Muscle of leg (tissue), 11 donors: ENCODE data around the gene SIRPA. TPM values are rescaled to one million over a fixed set of nuclear protein-coding genes. Genes with fewer than 3 reads are reported as not detected.

Source experiments
- DNase-seq: peaks from one replicate; pipeline ENCODE4 v3.0.0; 2013
- H3K27ac ChIP-seq: one replicate; pipeline ENCODE4 v1.5.1; 2013; ENCODE audit warnings: mild to moderate bottlenecking, low read length, control low read depth
- H3K27me3 ChIP-seq: one replicate; pipeline ENCODE4 v1.6.1; 2013; ENCODE audit warnings: low read length; ENCODE audit not compliant: control insufficient read depth, insufficient read depth
- H3K36me3 ChIP-seq: one replicate; pipeline ENCODE4 v1.6.1; 2013; ENCODE audit warnings: low read length; ENCODE audit not compliant: control insufficient read depth, insufficient read depth
- H3K4me1 ChIP-seq: one replicate; pipeline ENCODE4 v1.6.1; 2013; ENCODE audit warnings: low read length; ENCODE audit not compliant: control insufficient read depth, insufficient read depth
- H3K4me3 ChIP-seq: one replicate; pipeline ENCODE4 v1.5.1; 2013; ENCODE audit warnings: low read length, control low read depth
- H3K9me3 ChIP-seq: replicated peaks from 2 replicates; pipeline ENCODE4 v1.6.1; 2013; ENCODE audit warnings: low read depth, low read length; ENCODE audit not compliant: control insufficient read depth
- WGBS: methylation state at CpG from one replicate; pipeline ENCODE4 v1.1.5; 2013; ENCODE audit warnings: missing lambda C conversion rate; ENCODE audit not compliant: insufficient coverage; 5-methylcytosine and 5-hydroxymethylcytosine counted together
- polyA plus RNA-seq, 8 donors: library from polyadenylated mRNA; unstranded; fragments of 120-200 nt; gene quantifications; one replicate each; pipeline versions ENCODE4 v1.2.1 to v1.2.3, GENCODE V29; 2013; ENCODE audit warnings: inconsistent platforms in 1 of 8, low replicate concordance in 1 of 8; ENCODE audit not compliant: insufficient read length in 8 of 8, insufficient read depth in 1 of 8
- total RNA-seq: library from RNA; stranded (reverse); fragments of 120-200 nt; gene quantifications from one replicate; pipeline ENCODE4 v1.2.4, GENCODE V29; 2013

SIRPA gene
- total and polyA plus RNA-seq, 9 donors = 13.3 to 28.4 (median 24.9) TPM

DNA sequence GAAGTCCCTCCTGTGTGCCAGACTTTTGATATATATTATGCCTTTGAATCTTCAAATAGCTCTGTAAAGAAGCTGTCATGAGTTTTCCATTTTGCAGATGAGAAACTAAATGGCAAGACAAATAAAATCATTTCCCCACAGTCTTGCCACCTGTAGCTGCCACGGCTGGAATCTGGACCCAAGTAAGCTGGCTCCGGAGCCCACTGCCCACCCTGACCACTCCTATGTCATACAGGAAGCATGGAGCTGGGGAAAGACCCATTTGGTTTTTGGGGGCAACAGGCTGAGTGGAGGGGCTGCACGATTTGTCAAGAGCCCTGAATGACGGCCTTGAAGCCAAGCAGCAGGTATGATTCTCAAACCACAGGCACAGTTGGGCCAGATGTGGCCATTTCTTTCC is 10.0 kb upstream of the SIRPA start:
- WGBS = no CpG with 5 or more reads among the region's 4 CpGs
- H3K4me1 ChIP-seq = peaks cover 27% of the 10 kb centered on the region
- no peak for DNase-seq

DNA sequence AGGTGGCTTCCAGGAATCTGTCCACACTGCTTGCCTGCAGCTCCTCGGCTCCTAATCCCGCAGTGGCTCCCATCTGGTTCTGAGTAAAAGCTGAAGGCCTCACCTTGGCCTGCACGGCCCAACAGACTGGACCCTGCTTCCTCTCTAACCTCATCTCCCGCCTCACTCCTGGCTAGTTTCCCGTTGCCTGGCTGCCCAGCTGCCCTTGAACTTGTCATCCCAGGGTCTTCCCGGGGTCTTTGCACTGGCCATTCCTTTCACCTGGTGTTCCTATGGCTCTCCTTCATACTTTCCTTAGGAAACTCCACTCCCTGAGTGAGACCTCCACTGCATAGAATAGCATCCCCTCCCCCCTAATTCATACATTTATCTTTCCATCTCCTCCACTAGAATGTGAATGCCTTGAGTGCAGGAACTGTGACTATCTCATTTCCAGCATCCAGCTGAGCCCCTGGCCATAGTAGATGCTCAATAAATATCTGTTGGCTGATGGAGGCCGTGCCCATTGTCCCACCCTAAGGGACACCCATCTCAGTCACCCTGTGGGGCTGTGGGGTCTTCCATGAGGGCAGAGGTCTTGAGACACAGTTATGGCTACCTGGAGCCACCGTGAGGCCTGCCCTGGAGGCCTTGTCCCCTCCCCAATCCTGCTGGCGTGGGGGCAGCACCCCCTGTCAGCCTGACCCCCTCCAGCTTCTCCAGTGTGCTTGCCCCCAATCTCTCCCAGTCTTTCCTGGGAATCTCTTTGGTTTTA is 9.1 kb upstream of the SIRPA start:
- H3K27me3 ChIP-seq = peaks cover 12% of the 10 kb centered on the region
- no peak for DNase-seq

More for the DNA sequence above, 10.0 kb upstream of the SIRPA start:
- peaks cover 16% of the 10 kb centered on the region for H3K27me3 ChIP-seq
- H3K36me3 ChIP-seq = no peaks in the 10 kb centered on the region
- no peaks in the 10 kb centered on the region for H3K9me3 ChIP-seq
- H3K27ac ChIP-seq = no peak overlapping the region
- H3K4me3 ChIP-seq = no peak overlapping the region

DNA sequence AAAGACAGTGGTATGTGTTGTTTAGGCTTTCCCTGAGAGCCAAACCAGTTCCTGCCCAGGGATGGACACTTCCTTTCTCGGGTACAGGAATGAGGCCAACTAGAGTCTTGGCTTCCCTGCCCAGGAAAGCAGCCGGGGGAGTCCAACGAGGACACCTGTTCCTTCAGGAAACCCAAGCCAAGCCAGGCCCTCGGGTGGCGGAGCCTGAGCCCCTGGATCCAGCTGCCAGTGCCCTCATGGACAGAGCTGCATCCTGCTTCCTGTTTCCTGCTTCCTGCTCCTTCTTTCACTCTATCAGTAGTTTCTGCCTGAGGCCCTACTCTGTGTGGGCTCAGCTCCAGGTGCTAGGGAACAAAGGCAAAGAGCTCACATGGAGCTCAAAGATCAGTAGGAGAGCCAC is 7.9 kb upstream of the SIRPA start:
- peak; percentile 42 for DNase-seq
- 26% methylated on average over 5 of the region's 5 CpGs for WGBS

More for the DNA sequence above, 9.1 kb upstream of the SIRPA start:
- no peak overlapping the region for H3K4me3 ChIP-seq
- H3K9me3 ChIP-seq = no peaks in the 10 kb centered on the region
- 32% methylated on average over 6 of the region's 9 CpGs for WGBS
- peaks cover 27% of the 10 kb centered on the region for H3K4me1 ChIP-seq
- no peaks in the 10 kb centered on the region for H3K36me3 ChIP-seq
- no peak overlapping the region for H3K27ac ChIP-seq

DNA sequence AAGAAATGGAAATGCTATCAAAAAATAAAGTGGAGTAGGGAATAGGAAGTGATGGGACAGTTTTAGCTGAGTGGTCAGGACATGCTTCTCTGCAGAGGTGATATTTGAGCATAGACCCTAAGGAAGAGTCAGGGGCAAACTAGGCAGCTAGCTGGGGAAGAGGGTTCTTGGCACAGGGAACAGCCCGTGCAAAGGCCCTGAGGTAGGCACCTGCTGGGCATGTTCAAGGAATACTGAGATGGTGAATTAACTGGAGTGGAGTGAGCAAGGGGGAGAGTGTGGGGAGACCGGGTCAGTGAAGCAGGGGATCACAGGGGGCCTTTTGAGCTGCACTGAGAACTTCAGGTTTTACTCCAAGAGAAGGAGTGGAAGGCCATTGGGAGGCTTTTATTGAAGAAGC is 7.5 kb upstream of the SIRPA start:
- H3K9me3 ChIP-seq = no peaks in the 10 kb centered on the region
- peaks cover 24% of the 10 kb centered on the region for H3K4me1 ChIP-seq
- no peak overlapping the region for H3K27ac ChIP-seq
- no peaks in the 10 kb centered on the region for H3K36me3 ChIP-seq
- H3K4me3 ChIP-seq = no peak overlapping the region
- no peak for DNase-seq
- 39% methylated on average over 2 of the region's 2 CpGs for WGBS
- H3K27me3 ChIP-seq = peaks cover 10% of the 10 kb centered on the region

More for the DNA sequence above, 7.9 kb upstream of the SIRPA start:
- Histone ChIP-seq H3K36me3 (no peaks in the 10 kb centered on the region), H3K4me3 (no peak overlapping the region), H3K27ac (no peak overlapping the region), H3K9me3 (no peaks in the 10 kb centered on the region), H3K4me1 (peaks cover 24% of the 10 kb centered on the region), H3K27me3 (peaks cover 10% of the 10 kb centered on the region)

DNA sequence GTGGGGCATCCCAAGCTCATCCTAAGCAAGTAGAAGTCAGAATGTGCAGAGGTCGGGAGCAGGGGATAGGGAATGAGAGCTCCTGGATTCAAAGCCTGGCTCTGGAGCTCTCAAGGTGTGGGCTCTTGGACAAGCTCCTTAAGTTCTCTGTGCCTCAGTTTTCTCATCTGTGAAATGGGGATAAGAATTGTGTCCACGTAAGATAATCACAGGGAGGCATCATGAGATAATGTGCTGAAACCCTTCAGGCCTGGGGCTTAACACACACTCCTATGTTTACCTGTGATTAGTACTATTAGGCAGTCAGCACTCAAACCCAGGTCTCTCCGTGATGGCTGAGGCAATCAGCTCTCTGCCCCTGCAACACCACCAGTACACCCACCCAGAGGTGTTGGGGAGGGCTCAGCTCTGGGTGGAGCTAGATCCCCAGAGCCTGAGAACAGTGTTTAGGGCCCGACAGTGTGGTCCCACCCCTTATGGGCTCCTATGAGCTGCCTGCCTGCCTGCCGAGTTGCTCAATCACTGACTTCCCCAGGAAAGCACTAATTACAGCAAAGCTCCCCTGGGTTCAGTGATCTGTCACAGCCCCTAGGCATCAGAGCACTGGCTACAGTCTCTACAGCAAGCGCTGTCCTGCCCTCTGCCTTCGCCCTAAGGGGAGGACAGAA is 6.3 kb upstream of the SIRPA start:
- no peaks in the 10 kb centered on the region for H3K9me3 ChIP-seq
- H3K27me3 ChIP-seq = peaks cover 6% of the 10 kb centered on the region
- no peaks in the 10 kb centered on the region for H3K36me3 ChIP-seq
- no peak overlapping the region for H3K4me3 ChIP-seq
- DNase-seq = no peak
- H3K4me1 ChIP-seq = peaks cover 24% of the 10 kb centered on the region
- WGBS = 53% methylated on average over 5 of the region's 7 CpGs
- no peak overlapping the region for H3K27ac ChIP-seq

DNA sequence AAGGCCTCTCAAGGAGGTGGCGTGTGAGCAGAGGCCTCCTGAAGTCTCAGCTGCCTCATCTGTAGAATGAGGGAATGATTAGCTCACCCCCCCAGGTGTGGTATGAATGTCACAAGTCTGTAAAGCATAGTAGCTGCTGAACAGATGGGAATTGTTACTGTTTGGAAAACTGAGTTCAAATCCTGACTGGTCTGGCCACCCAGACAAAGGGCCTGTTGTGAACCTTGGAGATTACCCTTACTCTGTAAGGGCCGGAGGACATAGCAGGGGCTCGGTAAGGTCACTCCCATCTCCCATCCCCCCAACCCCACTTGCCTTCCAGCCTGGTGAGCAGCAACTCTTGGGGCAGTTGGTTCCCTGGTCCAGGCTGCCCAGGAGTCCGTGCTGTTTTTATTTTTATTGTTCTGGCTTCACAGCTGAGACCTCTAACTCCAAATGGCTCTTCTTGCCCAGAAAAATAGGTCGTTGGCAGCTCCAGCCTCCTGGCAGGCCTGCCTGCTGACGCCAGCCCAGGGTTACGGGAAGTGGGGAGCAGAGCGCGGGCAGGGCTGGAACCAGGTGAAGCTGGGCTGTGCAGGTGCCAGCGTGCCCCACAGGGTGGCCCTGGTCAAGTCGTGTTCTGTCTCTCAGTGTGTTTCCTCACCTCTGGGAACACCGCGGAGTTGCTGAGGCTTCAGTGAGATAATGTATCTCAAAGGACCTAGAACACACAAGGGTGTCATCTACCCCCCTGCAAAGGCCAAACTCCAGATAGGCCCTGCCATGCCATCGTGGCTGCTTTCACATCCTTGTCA is 4.5 kb upstream of the SIRPA start:
- Histone ChIP-seq H3K27me3 (peaks cover 3% of the 10 kb centered on the region), H3K4me3 (no peak overlapping the region), H3K9me3 (no peaks in the 10 kb centered on the region), H3K27ac (no peak overlapping the region), H3K36me3 (no peaks in the 10 kb centered on the region), H3K4me1 (peaks cover 26% of the 10 kb centered on the region)
- 75% methylated on average over 10 of the region's 14 CpGs for WGBS
- DNase-seq = no peak

DNA sequence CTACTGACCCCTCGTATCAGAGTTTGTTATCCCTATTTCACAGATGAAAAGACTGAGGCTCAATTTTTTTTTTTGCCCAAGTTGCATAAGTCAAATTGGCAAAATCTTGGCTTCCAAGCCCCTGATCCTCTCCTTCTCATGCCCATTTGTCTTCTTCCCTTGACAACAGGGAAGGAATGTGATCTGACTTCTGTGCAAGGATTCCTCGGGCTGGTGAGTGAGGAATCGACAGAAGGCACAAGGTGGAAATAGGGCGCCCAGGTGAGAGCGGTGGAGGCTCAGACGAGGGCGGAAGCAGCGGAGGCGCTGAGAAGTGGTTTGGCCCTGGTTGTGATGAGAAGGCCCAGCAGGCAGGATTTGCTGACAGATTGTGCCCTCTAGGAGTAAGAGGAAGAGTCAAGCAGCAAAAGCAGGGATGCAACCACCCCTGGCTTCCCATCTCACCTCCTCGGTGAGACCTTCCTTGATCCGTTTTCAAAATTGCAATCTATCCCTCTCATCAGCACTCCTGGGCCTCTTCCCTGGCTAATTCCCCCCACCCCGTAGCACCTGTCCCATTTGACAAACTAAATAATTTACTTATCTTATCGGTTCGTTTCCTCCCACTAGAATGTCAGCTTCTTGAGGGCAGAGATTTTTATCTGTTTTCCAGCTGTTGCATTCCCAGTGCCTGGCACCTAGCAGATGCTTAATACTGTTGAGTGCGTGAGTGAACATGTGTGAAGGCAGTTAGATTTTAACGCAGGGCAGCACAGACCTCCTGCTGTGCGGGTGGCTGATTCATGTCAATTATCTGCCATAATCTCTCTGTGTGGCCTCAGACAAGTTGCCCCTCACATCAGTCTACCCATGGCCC is 3.7 kb upstream of the SIRPA start:
- Histone ChIP-seq H3K4me3 (no peak overlapping the region), H3K36me3 (no peaks in the 10 kb centered on the region), H3K27me3 (peaks cover 8% of the 10 kb centered on the region), H3K9me3 (no peaks in the 10 kb centered on the region), H3K27ac (no peak overlapping the region), H3K4me1 (peaks cover 30% of the 10 kb centered on the region)
- WGBS = 81% methylated on average over 9 of the region's 17 CpGs
- no peak for DNase-seq

DNA sequence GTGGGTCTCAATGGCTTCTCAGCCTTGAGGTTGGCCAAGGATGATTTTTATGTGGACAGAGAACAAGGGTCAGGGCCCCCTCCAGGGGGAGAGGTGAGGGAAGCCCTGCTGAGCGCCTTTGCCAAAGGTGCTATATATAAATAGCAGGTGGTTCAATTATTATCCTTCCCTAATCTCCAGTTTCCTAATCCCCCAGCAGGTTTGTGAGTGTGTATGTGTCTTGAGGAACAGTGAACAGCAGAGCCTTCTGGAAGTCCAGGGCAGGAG is 3.2 kb upstream of the SIRPA start:
- WGBS = no CpG with 5 or more reads among the region's 1 CpG
- Histone ChIP-seq H3K4me1 (peaks cover 27% of the 10 kb centered on the region), H3K4me3 (no peak overlapping the region), H3K9me3 (no peaks in the 10 kb centered on the region), H3K27ac (no peak overlapping the region), H3K36me3 (no peaks in the 10 kb centered on the region), H3K27me3 (peaks cover 8% of the 10 kb centered on the region)
- no peak for DNase-seq

DNA sequence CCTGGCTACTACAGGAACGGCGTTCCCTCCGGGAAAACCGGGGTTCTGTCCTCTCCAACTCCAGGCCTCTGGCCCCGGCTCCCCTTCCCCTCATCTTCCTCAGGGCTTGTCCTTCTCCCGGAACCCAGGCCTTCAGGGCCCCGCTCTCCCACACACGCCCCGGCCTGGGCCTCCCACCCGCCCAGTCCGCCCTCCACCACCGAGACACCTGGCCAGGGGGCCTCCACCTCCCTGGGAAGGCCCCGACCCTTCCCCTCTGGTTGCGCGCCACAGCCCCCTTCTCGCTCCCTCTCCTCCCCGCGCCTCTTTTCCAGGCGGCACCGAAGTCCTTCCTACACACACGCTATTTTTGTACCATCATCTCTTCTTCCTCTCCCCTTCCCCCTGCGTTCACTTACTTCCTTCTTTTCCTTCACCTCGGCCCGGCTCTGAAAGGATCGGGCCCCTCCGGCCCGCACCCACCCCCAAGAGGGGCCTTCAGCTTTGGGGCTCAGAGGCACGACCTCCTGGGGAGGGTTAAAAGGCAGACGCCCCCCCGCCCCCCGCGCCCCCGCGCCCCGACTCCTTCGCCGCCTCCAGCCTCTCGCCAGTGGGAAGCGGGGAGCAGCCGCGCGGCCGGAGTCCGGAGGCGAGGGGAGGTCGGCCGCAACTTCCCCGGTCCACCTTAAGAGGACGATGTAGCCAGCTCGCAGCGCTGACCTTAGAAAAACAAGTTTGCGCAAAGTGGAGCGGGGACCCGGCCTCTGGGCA is 1.3 kb upstream of the SIRPA start:
- Histone ChIP-seq H3K27ac (peak overlapping the region; percentile 59), H3K36me3 (no peaks in the 10 kb centered on the region), H3K9me3 (no peaks in the 10 kb centered on the region), H3K27me3 (peaks cover 8% of the 10 kb centered on the region), H3K4me3 (peak overlapping the region; percentile 47), H3K4me1 (peaks cover 34% of the 10 kb centered on the region)
- WGBS = 7% methylated on average over 41 of the region's 54 CpGs
- DNase-seq = peak; percentile 55
